Aorta (tissue), 5 donors: ENCODE measurements around the gene CDIP1. TPM values are rescaled to one million over a fixed set of nuclear protein-coding genes. Genes with fewer than 3 reads are reported as not detected.

ENCODE experiments used
- ATAC-seq: fragments of 200-7000 bp; cut with Tn5 transposase; one replicate; pipeline ENCODE4 v1.9.1; 2022; ENCODE audit warnings: moderate library complexity; ENCODE audit not compliant: low FRiP score
- DNase-seq, 2 donors: peaks; one replicate each; pipeline ENCODE4 v3.0.0-alpha.2; 2020
- H3K27ac ChIP-seq, 2 donors: one replicate each; pipeline ENCODE4 v1.5.1; 2013; ENCODE audit warnings: low read length in 2 of 2, mild to moderate bottlenecking in 2 of 2, moderate library complexity in 2 of 2, control low read depth in 1 of 2, inconsistent platforms in 1 of 2, low read depth in 1 of 2
- H3K27me3 ChIP-seq, 2 donors: one replicate each; pipeline ENCODE4 v1.6.1; 2013; ENCODE audit warnings: control low read depth in 1 of 2, low read length in 1 of 2, mild to moderate bottlenecking in 1 of 2, moderate library complexity in 1 of 2; ENCODE audit not compliant: insufficient read depth in 2 of 2, control insufficient read depth in 1 of 2
- H3K36me3 ChIP-seq, 2 donors: one replicate each; pipeline ENCODE4 v1.6.1; 2013; ENCODE audit warnings: control low read depth in 1 of 2, low read length in 1 of 2, mild to moderate bottlenecking in 1 of 2; ENCODE audit not compliant: insufficient read depth in 2 of 2, control insufficient read depth in 1 of 2
- H3K4me1 ChIP-seq, 2 donors: one replicate each; pipeline ENCODE4 v1.6.1; 2013; ENCODE audit warnings: low read length in 2 of 2, control low read depth in 1 of 2, mild to moderate bottlenecking in 1 of 2, moderate library complexity in 1 of 2; ENCODE audit not compliant: insufficient read depth in 2 of 2, control insufficient read depth in 1 of 2
- H3K4me3 ChIP-seq, 2 donors: one replicate each; pipeline ENCODE4 v1.5.1; 2013; ENCODE audit warnings: low read length in 2 of 2, control low read depth in 1 of 2, mild to moderate bottlenecking in 1 of 2
- H3K9me3 ChIP-seq: one replicate; pipeline ENCODE4 v1.6.1; 2013; ENCODE audit warnings: mild to moderate bottlenecking, low read length; ENCODE audit not compliant: control insufficient read depth
- WGBS, 2 donors: extraction: QIAGEN DNeasy Blood & Tissue Kit; methylation state at CpG; one replicate each; pipeline ENCODE4 v1.1.7; 2013; 5-methylcytosine and 5-hydroxymethylcytosine counted together
- intact Hi-C, 2 donors: fragments of 100-400 bp; cut with DNase I; formaldehyde crosslinking; loops; one replicate each; pipeline versions ENCODE4 v1.14.2 to v1.15.0; 2022
- polyA plus RNA-seq, 2 donors: library from polyadenylated mRNA; stranded (reverse); fragments of 200-250 nt; gene quantifications; one replicate each; pipeline ENCODE4 v1.2.3, GENCODE V29; 2013
- total RNA-seq, 2 donors: library from RNA; stranded (reverse); fragmentation: NEBNext Ultra II Directional; extraction: Animal tissue kit (Norgen Biotek cat#: 25700); gene quantifications; one replicate each; pipeline ENCODE4 v1.2.1, GENCODE V29; 2021
- donor health status: healthy with polysubstance abuse.
- donor health status: Bipolar disorder and iron deficiency.
- donor health status: DM: no; HTN: no; CAD: no.
- donor health status: DM: no; HTN: no; CAD: no.
- donor health status: DM: yes; HTN: yes; CAD: no.

The CDIP1 gene
- total and polyA plus RNA-seq, 4 donors: 12.5 to 34.7 (median 21.0) TPM

DNA sequence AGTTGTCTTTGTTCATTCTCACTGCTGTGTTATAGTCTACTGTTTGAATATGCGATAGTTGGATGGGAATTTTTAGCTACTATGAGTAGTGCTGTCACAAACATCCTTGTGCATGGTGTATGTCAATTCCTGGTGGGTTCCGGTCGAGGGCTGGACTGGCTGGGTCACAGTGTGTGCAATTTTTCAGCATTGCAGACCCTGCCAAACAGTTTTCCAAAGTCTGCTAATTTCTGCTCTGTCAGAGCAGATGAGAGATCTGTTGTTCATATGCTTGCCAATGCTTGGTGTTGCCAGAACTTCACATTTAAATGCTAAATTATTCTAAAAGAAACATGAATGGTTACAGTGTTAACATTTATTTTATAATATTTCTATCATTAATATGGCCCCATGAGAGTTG is 14.0 kb upstream of the CDIP1 start:
- H3K4me3 ChIP-seq: no peak overlapping the region
- H3K9me3 ChIP-seq: no peaks in the 10 kb centered on the region
- H3K36me3 ChIP-seq: no peaks in the 10 kb centered on the region
- H3K4me1 ChIP-seq: no peaks in the 10 kb centered on the region
- 51 to 58% methylated on average over 3 of the region's 3 CpGs for WGBS, 2 donors
- H3K27ac ChIP-seq: no peak overlapping the region
- intact Hi-C loops: no loop called here
- ATAC-seq: no peak
- no peak for DNase-seq
- H3K27me3 ChIP-seq: no peaks in the 10 kb centered on the region

DNA sequence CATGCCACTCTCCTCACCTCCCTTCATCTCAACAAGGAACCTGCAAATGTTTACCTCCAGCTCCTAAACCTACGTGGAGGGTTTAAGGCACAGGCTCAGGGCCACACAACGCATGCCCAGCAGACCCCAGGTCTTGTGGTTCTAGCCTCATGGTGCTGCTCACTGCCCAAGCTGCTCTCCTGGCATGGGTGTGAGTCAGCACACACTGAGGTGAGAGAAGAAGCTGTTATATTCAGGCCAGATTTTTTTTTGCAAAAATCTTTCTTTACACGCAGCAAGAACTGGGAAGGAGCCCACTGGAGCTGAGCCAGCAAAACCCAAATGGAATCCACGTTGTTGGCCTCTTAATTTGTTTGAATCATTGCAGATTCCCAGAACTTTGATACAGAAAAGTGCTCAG is 12.0 kb upstream of the CDIP1 start:
- H3K4me1 ChIP-seq: no peaks in the 10 kb centered on the region
- ATAC-seq: no peak
- no peak overlapping the region for H3K27ac ChIP-seq
- WGBS, 2 donors: 23% methylated on average over 4 of the region's 4 CpGs
- H3K27me3 ChIP-seq: no peaks in the 10 kb centered on the region
- H3K36me3 ChIP-seq: no peaks in the 10 kb centered on the region
- no peaks in the 10 kb centered on the region for H3K9me3 ChIP-seq
- intact Hi-C loops: no loop called here
- no peak overlapping the region for H3K4me3 ChIP-seq
- no peak for DNase-seq

DNA sequence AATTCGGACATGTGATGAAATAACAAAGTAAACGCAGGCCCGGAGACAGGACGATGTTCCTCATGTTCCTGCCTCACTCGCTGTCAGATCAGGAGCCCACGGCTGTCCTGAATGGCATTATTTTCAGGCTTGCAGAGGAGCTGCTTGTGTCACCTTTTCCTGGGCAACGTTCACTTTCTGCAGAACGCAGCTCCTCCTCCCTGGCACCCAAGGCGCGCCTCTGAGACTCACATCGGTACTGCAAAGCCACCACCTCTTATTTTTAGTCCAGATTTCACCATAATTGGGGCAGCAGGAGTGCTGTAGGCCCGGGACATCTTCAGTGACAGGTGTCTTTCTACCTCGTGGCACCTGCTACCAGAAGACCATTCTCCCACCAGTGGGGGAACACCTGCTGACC is 9.6 kb upstream of the CDIP1 start:
- ATAC-seq: no peak
- Histone ChIP-seq H3K4me3 (no peak overlapping the region), H3K9me3 (no peaks in the 10 kb centered on the region), H3K36me3 (no peaks in the 10 kb centered on the region), H3K27me3 (no peaks in the 10 kb centered on the region), H3K27ac (no peak overlapping the region), H3K4me1 (no peaks in the 10 kb centered on the region)
- WGBS, 2 donors: 80 to 86% methylated on average over 13 of the region's 13 CpGs
- DNase-seq: no peak
- intact Hi-C loops: loop anchor here (2.0 kb wide), 1 partner anchor 41 kb away; no protein-coding TSS in a partner anchor

GRCh38 chr16:4544473-4544872 is 5.9 kb upstream of the CDIP1 start:
- H3K4me1 ChIP-seq: no peaks in the 10 kb centered on the region
- ATAC-seq: no peak
- H3K9me3 ChIP-seq: no peaks in the 10 kb centered on the region
- no peak for DNase-seq
- intact Hi-C loops: no loop called here
- no peaks in the 10 kb centered on the region for H3K36me3 ChIP-seq
- no peak overlapping the region for H3K4me3 ChIP-seq
- H3K27me3 ChIP-seq: no peaks in the 10 kb centered on the region
- no peak overlapping the region for H3K27ac ChIP-seq
- 79 to 84% methylated on average over 8 of the region's 8 CpGs for WGBS, 2 donors

DNA sequence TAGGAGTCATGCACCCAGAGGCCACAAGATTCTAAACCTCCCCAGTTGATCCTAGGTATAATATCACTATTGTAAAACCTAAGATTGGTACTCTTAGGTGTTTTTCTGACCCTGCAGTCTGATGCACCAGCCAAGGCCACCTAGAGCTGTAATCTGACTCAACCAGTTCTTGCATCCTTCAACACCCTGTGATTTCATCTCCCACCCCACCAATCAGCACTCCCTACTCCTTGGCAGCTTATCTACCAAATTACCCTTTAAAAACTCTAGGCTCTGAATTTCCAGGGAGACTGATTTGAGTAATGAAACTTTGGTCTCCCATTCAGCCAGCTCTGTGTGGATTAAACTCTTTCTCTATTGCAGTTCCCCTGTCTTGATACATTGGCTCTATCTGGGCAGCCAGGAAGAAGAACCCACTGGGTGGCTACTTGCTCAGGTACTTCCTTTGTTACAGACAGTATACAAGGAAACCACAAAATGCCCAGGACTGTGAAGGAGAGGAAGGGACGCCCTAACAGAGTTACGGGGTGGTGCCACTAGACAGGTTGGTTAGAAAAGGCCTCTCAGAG is 1.2 kb upstream of the CDIP1 start:
- intact Hi-C loops: loop anchor here in 1 of 2 donors (5.0 kb wide), 1 partner anchor 62 kb away; the partner anchor contains the start of gene HMOX2
- no peaks in the 10 kb centered on the region for H3K9me3 ChIP-seq
- H3K4me3 ChIP-seq: no peak overlapping the region
- 96 to 100% methylated on average over 2 of the region's 2 CpGs for WGBS, 2 donors
- no peak for DNase-seq
- H3K36me3 ChIP-seq: no peaks in the 10 kb centered on the region
- no peaks in the 10 kb centered on the region for H3K4me1 ChIP-seq
- H3K27ac ChIP-seq: no peak overlapping the region
- H3K27me3 ChIP-seq: no peaks in the 10 kb centered on the region
- ATAC-seq: no peak

DNA sequence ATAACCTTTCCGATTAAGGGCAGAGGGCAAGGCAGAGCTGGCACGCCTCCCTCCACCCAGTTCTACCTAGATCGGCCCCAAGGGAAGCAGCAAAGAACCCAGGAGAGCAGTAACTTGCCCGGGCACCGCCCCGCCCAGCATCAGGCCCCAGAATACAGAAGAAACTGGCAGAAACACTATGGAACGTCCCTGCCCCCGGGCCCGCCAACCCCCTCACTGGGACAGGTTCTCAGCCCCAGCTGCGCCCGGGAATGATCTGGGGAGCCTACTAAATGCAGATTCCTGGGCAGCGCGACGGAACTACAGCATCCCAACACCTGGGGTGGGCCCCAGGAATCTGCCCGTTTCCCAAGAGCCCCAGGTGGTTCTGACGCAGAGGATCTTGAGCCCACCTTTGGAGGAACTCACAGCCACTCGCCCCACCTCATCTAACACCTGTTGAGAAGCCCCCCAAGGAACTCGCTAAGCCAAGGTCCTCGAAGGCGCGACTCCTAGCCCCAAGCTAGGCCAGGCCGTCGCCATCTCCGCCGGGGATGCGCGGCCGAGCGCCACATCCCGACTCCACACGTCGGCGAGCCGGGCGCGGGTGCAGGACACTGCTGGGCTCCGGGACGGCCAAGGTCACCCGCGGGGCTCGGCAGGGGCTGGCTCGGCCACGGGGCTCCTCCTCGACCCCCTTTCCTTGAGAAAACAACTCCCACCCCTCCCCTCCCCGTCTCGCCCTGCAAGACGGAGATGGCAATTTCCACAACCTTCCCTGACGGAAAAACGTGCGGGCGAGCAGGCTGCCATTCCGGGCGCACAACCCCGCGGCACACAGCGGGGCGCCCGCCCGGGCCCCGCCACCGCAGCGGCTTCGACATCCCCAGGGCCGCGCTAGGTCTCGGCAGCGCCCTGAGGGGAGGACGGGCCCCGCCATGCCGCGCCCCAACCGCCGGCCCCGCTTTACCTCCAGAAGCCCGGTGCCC is 913 bp downstream of the CDIP1 start:
- DNase-seq: peak in 1 of 2 donors; percentile 82
- peak overlapping the region in 1 of 2 donors; percentile 39 for H3K27ac ChIP-seq
- ATAC-seq: peak; percentile 62
- H3K4me3 ChIP-seq: peak overlapping the region; percentile 67 to 73
- 9% methylated on average over 71 to 75 of the region's 75 CpGs for WGBS, 2 donors
- H3K27me3 ChIP-seq: no peaks in the 10 kb centered on the region
- no peaks in the 10 kb centered on the region for H3K9me3 ChIP-seq
- intact Hi-C loops: loop anchor here in 1 of 2 donors (5.0 kb wide), 1 partner anchor 60 kb away; the partner anchor contains the start of gene HMOX2
- H3K36me3 ChIP-seq: no peaks in the 10 kb centered on the region
- H3K4me1 ChIP-seq: no peaks in the 10 kb centered on the region

DNA sequence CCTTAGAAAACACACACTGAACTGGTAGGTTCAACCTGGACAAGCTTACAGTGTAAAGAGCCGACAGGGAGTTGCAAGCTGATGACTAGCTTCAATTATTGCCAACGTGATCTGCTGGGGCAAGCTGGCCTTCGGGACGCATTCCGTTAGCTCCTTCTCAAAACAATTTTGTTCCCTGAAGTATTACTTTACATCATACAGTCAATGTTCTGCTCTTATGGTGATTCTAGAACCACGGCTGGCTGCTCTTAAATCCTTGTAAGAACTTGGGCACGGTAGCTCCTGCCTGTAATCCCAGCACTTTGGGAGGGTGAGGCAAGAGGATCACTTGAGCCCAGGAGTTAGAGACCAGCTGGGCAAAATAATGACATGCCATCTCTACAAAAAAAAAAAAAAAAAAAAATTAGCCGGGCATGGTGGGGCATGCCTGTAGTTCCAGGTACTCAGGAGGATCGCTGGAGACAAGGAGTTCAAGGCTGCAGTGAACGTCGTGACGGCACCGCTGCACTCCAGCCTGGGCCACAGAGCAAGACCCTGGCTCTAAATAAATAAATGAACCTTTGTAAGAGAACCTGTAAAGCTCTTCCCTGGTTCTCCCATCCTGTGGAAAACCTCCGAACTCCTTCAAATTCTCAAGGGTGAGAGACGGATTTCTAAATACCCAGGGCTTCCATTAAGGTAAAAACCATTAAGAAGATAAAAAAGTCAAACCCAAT is 2.0 kb downstream of the CDIP1 start:
- Histone ChIP-seq H3K4me1 (no peaks in the 10 kb centered on the region), H3K9me3 (no peaks in the 10 kb centered on the region), H3K27me3 (no peaks in the 10 kb centered on the region), H3K36me3 (no peaks in the 10 kb centered on the region), H3K4me3 (no peak overlapping the region), H3K27ac (peak overlapping the region in 1 of 2 donors; percentile 42)
- intact Hi-C loops: loop anchor here in 1 of 2 donors (5.0 kb wide), 1 partner anchor 59 kb away; the partner anchor contains the start of gene HMOX2
- no peak for DNase-seq
- ATAC-seq: no peak
- WGBS, 2 donors: 61 to 66% methylated on average over 15 of the region's 15 CpGs

- H3K4me3 ChIP-seq: no peak overlapping the region
- ATAC-seq: no peak
- intact Hi-C loops: loop anchor here in 1 of 2 donors (5.0 kb wide), 1 partner anchor 58 kb away; the partner anchor contains the start of gene HMOX2
- no peak for DNase-seq
- no peaks in the 10 kb centered on the region for H3K9me3 ChIP-seq
- H3K27ac ChIP-seq: no peak overlapping the region
- WGBS, 2 donors: 84 to 85% methylated on average over 7 of the region's 7 CpGs
- H3K36me3 ChIP-seq: no peaks in the 10 kb centered on the region
- no peaks in the 10 kb centered on the region for H3K27me3 ChIP-seq
- no peaks in the 10 kb centered on the region for H3K4me1 ChIP-seq
Measured at GRCh38 chr16:4535627-4536108, 2.9 kb downstream of the CDIP1 start.
